Adrenal gland (tissue), 5 donors: ENCODE data around the gene SECISBP2L.

Experiments used
- POLR2A ChIP-seq, 2 donors: fragments of 450-650 bp; IDR thresholded peaks; one replicate each; pipeline ENCODE4 v1.6.1; 2017; ENCODE audit warnings: antibody characterized with exemption in 2 of 2, mild to moderate bottlenecking in 2 of 2, moderate library complexity in 1 of 2
- TF ChIP-seq, protein P1 (sequence below), 6 experiments: fragments of 450-650 bp in 4 of 6; fragments of 200-600 bp in 2 of 6; sonication (generic) in 1 of 6; IDR thresholded peaks; 1 replicate in 5 of 6; 2 replicates in 1 of 6; pipeline versions ENCODE4 v1.5.1 to v1.8.0; 2016 to 2021; ENCODE audit warnings: antibody characterized with exemption in 6 of 6, mild to moderate bottlenecking in 2 of 6, moderate library complexity in 1 of 6
- donor health status: DM: no; HTN: no; CAD: no.

DNA sequence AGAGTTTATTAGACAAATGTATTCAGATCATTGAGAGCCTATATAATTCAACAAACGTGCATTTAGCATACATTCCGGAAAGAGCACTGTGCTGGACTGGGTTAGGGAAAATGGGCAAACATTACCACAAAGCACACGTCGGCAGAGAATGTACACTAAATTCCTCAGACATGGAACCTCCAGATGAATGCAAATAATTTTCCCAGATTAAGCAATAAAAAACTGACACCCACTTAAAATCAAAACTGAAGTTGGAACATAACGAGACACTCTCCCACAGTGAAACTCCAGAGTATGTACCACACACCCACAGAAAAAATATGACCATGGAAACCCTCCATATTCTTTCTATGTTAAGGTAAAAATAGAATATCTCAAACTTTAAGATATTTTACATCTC lies 4.8 kb downstream of the SECISBP2L start:
- TF ChIP-seq, protein P1, sequence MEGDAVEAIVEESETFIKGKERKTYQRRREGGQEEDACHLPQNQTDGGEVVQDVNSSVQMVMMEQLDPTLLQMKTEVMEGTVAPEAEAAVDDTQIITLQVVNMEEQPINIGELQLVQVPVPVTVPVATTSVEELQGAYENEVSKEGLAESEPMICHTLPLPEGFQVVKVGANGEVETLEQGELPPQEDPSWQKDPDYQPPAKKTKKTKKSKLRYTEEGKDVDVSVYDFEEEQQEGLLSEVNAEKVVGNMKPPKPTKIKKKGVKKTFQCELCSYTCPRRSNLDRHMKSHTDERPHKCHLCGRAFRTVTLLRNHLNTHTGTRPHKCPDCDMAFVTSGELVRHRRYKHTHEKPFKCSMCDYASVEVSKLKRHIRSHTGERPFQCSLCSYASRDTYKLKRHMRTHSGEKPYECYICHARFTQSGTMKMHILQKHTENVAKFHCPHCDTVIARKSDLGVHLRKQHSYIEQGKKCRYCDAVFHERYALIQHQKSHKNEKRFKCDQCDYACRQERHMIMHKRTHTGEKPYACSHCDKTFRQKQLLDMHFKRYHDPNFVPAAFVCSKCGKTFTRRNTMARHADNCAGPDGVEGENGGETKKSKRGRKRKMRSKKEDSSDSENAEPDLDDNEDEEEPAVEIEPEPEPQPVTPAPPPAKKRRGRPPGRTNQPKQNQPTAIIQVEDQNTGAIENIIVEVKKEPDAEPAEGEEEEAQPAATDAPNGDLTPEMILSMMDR (IDR thresholded peaks at IDR 0.05), result no peak
- no peak for TF ChIP-seq POLR2A (IDR thresholded peaks at IDR 0.05)
